ENCODE results near the gene USP17L26. TPM values are rescaled to one million over a fixed set of nuclear protein-coding genes. Genes with fewer than 3 reads are reported as not detected.
"Not testable (repeated sequence)": the region's sequence is repeated elsewhere in the genome, so short reads cannot be mapped to it uniquely, and the experiment has no call there.

The USP17L26 gene
- total RNA-seq, 3 donors from 2014 or later = not detected

DNA sequence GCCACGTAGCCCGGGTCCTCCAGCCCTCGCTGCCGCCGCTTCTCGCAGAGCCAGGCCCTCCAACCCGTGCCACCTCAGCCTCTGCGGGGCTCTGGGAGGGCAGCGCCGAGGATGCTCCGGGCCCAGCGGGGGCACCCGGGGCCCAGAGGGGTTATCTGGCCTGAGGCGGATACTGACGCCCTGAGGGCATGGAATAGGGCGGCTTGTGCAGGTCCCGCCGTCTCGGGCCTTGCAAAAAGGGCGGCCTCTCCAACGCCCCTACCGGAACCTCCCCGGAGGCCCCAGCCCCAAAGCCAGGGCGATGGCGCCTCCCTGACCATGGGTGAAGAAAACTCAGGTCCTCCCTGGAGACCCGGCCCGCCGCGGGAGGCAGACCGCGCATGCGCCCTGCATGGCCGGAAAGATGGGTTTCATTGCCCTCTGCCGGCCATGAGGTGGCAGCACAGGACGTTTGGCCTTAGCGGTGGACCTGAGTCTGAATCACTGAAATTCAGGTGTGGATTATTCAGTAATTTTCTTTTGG lies 46.6 kb downstream of the USP17L26 start:
- intact Hi-C loops (cut with DNase I, micrococcal nuclease); H3K9me3 ChIP-seq; H3K36me3 ChIP-seq (ENCODE audit: low read depth); H3K4me1 ChIP-seq (ENCODE audit: low read depth); ATAC-seq: not testable (repeated sequence)
- DNase-seq = peak; percentile 63 to 67 (median 65)
- H3K4me3 ChIP-seq = peak overlapping the region; percentile 9
- TF ChIP-seq, protein P1, sequence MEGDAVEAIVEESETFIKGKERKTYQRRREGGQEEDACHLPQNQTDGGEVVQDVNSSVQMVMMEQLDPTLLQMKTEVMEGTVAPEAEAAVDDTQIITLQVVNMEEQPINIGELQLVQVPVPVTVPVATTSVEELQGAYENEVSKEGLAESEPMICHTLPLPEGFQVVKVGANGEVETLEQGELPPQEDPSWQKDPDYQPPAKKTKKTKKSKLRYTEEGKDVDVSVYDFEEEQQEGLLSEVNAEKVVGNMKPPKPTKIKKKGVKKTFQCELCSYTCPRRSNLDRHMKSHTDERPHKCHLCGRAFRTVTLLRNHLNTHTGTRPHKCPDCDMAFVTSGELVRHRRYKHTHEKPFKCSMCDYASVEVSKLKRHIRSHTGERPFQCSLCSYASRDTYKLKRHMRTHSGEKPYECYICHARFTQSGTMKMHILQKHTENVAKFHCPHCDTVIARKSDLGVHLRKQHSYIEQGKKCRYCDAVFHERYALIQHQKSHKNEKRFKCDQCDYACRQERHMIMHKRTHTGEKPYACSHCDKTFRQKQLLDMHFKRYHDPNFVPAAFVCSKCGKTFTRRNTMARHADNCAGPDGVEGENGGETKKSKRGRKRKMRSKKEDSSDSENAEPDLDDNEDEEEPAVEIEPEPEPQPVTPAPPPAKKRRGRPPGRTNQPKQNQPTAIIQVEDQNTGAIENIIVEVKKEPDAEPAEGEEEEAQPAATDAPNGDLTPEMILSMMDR (IDR thresholded peaks at IDR 0.05) = peak; percentile 50

DNA sequence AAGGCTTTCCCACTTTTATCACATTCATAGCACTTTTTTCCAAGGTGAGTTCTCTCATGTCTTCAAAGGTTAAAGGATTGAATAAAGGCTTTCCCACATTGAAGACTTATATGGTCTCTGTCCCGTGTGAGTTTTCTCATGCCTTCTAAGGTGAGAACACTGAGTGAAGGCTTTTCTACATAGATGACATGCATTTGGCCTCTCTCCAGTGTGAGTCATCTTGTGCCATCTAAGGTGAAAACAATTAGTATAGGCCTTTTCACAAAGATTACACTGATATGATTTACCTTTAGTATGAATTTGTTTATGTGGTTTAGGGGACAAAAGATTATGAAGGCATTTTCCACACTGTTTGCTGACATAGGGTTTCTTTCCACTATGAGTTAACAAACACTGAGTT lies 49.7 kb downstream of the USP17L26 start:
- Histone ChIP-seq H3K4me1 (ENCODE audit: low read depth) (no peaks in the 10 kb centered on the region), H3K9me3 (no peaks in the 10 kb centered on the region), H3K4me3 (no peak overlapping the region), H3K36me3 (ENCODE audit: low read depth) (no peaks in the 10 kb centered on the region)
- TF ChIP-seq, protein P1 (IDR thresholded peaks at IDR 0.05) = no peak
- ATAC-seq = no peak
- intact Hi-C loops (cut with DNase I, micrococcal nuclease) = no loop called here
- DNase-seq = no peak

Other genes with a start within 250 kb of the USP17L26 start
- not detected for gene FAM90A26, start 164.2 kb upstream of the USP17L26 start, total RNA-seq
- not detected for gene USP17L10, start 124.0 kb upstream of the USP17L26 start, total RNA-seq
- gene USP17L11, start 119.3 kb upstream of the USP17L26 start, total RNA-seq = not detected
- gene USP17L12, start 114.5 kb upstream of the USP17L26 start, total RNA-seq = not detected
- gene USP17L13, start 109.8 kb upstream of the USP17L26 start, total RNA-seq = not detected
- gene USP17L15, start 100.3 kb upstream of the USP17L26 start, total RNA-seq = not detected
- not detected for gene USP17L17, start 90.8 kb upstream of the USP17L26 start, total RNA-seq
- gene USP17L18, start 86.0 kb upstream of the USP17L26 start, total RNA-seq = not detected
- not detected for gene USP17L19, start 81.3 kb upstream of the USP17L26 start, total RNA-seq
- not detected for gene USP17L20, start 76.5 kb upstream of the USP17L26 start, total RNA-seq
- not detected for gene USP17L21, start 71.8 kb upstream of the USP17L26 start, total RNA-seq
- gene USP17L22, start 67.0 kb upstream of the USP17L26 start, total RNA-seq = not detected
- gene USP17L24, start 9.5 kb upstream of the USP17L26 start, total RNA-seq = not detected
- not detected for gene USP17L25, start 4.7 kb upstream of the USP17L26 start, total RNA-seq
- gene USP17L5, start 4.7 kb downstream of the USP17L26 start, total RNA-seq = not detected
- not detected for gene USP17L27, start 9.5 kb downstream of the USP17L26 start, total RNA-seq
- gene USP17L28, start 14.2 kb downstream of the USP17L26 start, total RNA-seq = not detected
- gene USP17L29, start 19.0 kb downstream of the USP17L26 start, total RNA-seq = not detected
- not detected for gene USP17L30, start 28.5 kb downstream of the USP17L26 start, total RNA-seq
- not detected for gene DEFB131A, start 109.8 kb downstream of the USP17L26 start, total RNA-seq

Measured in mucosa of descending colon (tissue), 3 donors.